ENCODE measurements around the gene FAM13A. TPM values are rescaled to one million over a fixed set of nuclear protein-coding genes. Genes with fewer than 3 reads are reported as not detected.
A peak's percentile ranks its signal among the peaks of the same experiment; 100 is the strongest.
"Not testable (repeated sequence)": the region's sequence is repeated elsewhere in the genome, so short reads cannot be mapped to it uniquely, and the experiment has no call there.

FAM13A gene
- total and polyA plus RNA-seq, 2 of the 13 experiments (the other 11 are each of a cell fraction or from before 2014, with no cell fraction given), result 1.2 to 36.2 TPM

GRCh38 chr4:88913181-88913580 lies 143.8 kb downstream of the FAM13A start:
- H2AFZ ChIP-seq (ENCODE audit: low read length); in situ Hi-C loops (cut with HindIII; ENCODE audit: extremely low pct_ligation_motif_present, low pct_unique_long_range_greater_than_20kb); H3K27me3 ChIP-seq (ENCODE audit: control insufficient read depth in 1 of 2, insufficient read depth in 2 of 2, low read length in 2 of 2); H3K4me1 ChIP-seq (ENCODE audit: insufficient read depth, low read length); DNase-seq (ENCODE audit: low spot score); H3K9ac ChIP-seq (ENCODE audit: insufficient read depth, low read depth, low read length); POLR2A ChIA-PET; H3K79me2 ChIP-seq (ENCODE audit: insufficient read depth, low read length); FAIRE-seq; CTCF ChIA-PET (ENCODE audit: low intra/inter-chr PET ratio, low total read pairs); BruUV-seq (replicated peaks); H3K4me2 ChIP-seq (ENCODE audit: low read depth, low read length); H4K20me1 ChIP-seq (ENCODE audit: insufficient read depth, low read length); H3K4me3 ChIP-seq (replicated peaks in 1 of 3; ENCODE audit: insufficient read depth in 1 of 3, low read depth in 2 of 3, low read length in 3 of 3); H3K36me3 ChIP-seq (replicated peaks in 1 of 2; ENCODE audit: control insufficient read depth in 1 of 2, insufficient read depth in 2 of 2, low read length in 2 of 2); H3K9me3 ChIP-seq (ENCODE audit: low read length); H3K27ac ChIP-seq (ENCODE audit: extremely low read length, insufficient read depth, low read length); ATAC-seq: not testable (repeated sequence)
- intact Hi-C loops (cut with micrococcal nuclease; ENCODE audit: unreplicated experiment), result loop anchor here (5.0 kb wide), 1 partner anchor 886 kb away; no protein-coding TSS in a partner anchor

GRCh38 chr4:88911246-88912212 lies 145.5 kb downstream of the FAM13A start:
- Histone ChIP-seq H3K27ac (ENCODE audit: extremely low read length, insufficient read depth, low read length) (no peak overlapping the region), H3K4me2 (ENCODE audit: low read depth, low read length) (no peak overlapping the region), H2AFZ (ENCODE audit: low read length) (no peak overlapping the region), H3K9me3 (ENCODE audit: low read length) (no peaks in the 10 kb centered on the region), H3K4me1 (ENCODE audit: insufficient read depth, low read length) (peaks cover 7% of the 10 kb centered on the region; the same call in 1 of the 2 replicates), H3K9ac (ENCODE audit: insufficient read depth, low read depth, low read length) (no peak overlapping the region), H3K27me3 (ENCODE audit: control insufficient read depth in 1 of 2, insufficient read depth in 2 of 2, low read length in 2 of 2) (no peaks in the 10 kb centered on the region), H3K79me2 (ENCODE audit: insufficient read depth, low read length) (no peaks in the 10 kb centered on the region), H3K36me3 (replicated peaks in 1 of 2; ENCODE audit: control insufficient read depth in 1 of 2, insufficient read depth in 2 of 2, low read length in 2 of 2) (no peaks in the 10 kb centered on the region), H4K20me1 (ENCODE audit: insufficient read depth, low read length) (no peaks in the 10 kb centered on the region), H3K4me3 (replicated peaks in 1 of 3; ENCODE audit: insufficient read depth in 1 of 3, low read depth in 2 of 3, low read length in 3 of 3) (no peak overlapping the region)
- POLR2A ChIA-PET, result no interaction called here
- 52% methylated on average over 5 of the region's 5 CpGs for WGBS (ENCODE audit: low lambda C conversion rate)
- no TSS peak for BruUV-seq (replicated peaks)
- in situ Hi-C loops (cut with HindIII; ENCODE audit: extremely low pct_ligation_motif_present, low pct_unique_long_range_greater_than_20kb) (no loop called here), intact Hi-C loops (cut with micrococcal nuclease; ENCODE audit: unreplicated experiment) (loop anchor here (5.0 kb wide), 1 partner anchor 884 kb away; no protein-coding TSS in a partner anchor)
- no peak for TF ChIP-seq POLR2G (IDR thresholded peaks at IDR 0.05; ENCODE audit: low read depth, low read length)
- no peak for TF ChIP-seq SP1 (IDR thresholded peaks at IDR 0.05)
- no peak for TF ChIP-seq SP1 (CRISPR knock-in tag; IDR thresholded peaks at IDR 0.05)
- TF ChIP-seq ZNF558 (CRISPR knock-in tag; IDR thresholded peaks at IDR 0.05; ENCODE audit: borderline replicate concordance), result no peak
- TF ChIP-seq CEBPB (IDR thresholded peaks at IDR 0.05; ENCODE audit: borderline replicate concordance, low read depth, low read length), result peak; percentile 22; the same call in 1 of the 2 replicates
- DNase-seq (ENCODE audit: low spot score) (no peak), ATAC-seq (no peak), FAIRE-seq (no peak)
- CTCF ChIA-PET (ENCODE audit: low intra/inter-chr PET ratio, low total read pairs), result no interaction called here
